ENCODE data around the gene LIFR. TPM values are rescaled to one million over a fixed set of nuclear protein-coding genes. Genes with fewer than 3 reads are reported as not detected.

Gene LIFR
- total and polyA plus RNA-seq, 7 donors: 0.23 to 79.6 (median 43.0) TPM

DNA sequence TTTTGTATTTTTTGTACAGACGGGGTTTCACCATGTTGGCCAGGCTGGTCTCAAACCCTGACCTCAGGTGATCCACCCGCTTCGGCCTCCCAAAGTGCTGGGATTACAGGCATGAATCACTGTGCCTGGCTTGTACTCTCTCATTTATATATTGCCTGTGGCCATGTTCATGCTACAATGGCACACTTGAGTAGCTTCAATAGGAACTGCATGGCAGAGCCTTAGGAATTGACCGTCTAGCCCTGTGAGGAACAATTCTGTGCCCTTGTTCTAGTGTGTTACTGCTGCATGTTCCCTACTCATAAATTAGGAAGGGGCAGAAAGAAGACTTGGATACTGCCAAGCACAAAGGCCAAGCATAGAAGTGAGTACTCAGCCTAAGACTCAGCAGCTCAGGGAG lies 104.2 kb downstream of the LIFR start:
- WGBS, 2 donors: 92 to 94% methylated on average over 4 of the region's 4 CpGs
- no peak for DNase-seq
- TF ChIP-seq EP300 (IDR thresholded peaks at IDR 0.05) (no peak), POLR2AphosphoS5 (IDR thresholded peaks at IDR 0.05) (no peak), POLR2A (IDR thresholded peaks at IDR 0.05) (no peak)
- TF ChIP-seq, protein P1, sequence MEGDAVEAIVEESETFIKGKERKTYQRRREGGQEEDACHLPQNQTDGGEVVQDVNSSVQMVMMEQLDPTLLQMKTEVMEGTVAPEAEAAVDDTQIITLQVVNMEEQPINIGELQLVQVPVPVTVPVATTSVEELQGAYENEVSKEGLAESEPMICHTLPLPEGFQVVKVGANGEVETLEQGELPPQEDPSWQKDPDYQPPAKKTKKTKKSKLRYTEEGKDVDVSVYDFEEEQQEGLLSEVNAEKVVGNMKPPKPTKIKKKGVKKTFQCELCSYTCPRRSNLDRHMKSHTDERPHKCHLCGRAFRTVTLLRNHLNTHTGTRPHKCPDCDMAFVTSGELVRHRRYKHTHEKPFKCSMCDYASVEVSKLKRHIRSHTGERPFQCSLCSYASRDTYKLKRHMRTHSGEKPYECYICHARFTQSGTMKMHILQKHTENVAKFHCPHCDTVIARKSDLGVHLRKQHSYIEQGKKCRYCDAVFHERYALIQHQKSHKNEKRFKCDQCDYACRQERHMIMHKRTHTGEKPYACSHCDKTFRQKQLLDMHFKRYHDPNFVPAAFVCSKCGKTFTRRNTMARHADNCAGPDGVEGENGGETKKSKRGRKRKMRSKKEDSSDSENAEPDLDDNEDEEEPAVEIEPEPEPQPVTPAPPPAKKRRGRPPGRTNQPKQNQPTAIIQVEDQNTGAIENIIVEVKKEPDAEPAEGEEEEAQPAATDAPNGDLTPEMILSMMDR (IDR thresholded peaks at IDR 0.05): no peak
- intact Hi-C loops (cut with DNase I): no loop called here
- no peak overlapping the region for H3K27ac ChIP-seq
- H3K36me3 ChIP-seq: no peaks in the 10 kb centered on the region
- H3K4me1 ChIP-seq: peaks cover 0 to 3% (median 0%) of the 10 kb centered on the region in 4 donors
- H3K4me3 ChIP-seq: no peak overlapping the region
- no peaks in the 10 kb centered on the region for H3K9me3 ChIP-seq
- no peaks in the 10 kb centered on the region for H3K27me3 ChIP-seq

DNA sequence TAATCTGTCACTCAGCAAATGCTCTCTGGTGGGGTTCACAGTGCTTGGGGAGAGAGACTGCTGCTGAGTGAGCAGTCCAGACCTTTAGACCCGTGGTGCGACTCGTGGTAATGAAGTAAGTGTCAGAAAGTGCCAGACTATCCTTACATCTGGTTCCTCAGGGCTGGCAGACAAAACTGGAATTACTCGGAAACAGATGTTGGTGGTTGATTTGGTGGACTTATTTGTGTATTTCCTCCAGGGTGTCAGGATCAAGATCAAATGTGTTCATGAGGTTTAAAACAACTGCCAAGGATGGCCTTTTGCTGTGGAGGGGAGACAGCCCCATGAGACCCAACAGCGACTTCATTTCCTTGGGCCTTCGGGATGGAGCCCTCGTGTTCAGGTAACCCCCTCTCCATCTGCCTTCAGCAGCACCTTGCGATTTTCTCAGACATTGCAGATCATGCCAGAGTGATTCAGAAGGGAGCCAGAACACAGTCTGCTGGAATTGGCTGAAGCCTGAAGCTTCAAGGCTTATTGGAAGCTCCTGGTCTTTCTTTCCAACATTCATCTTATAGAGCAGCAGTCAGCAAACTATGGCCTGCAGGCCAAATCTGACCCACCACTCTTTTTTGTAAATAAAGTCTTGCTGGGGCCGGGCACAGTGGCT lies 105.2 kb downstream of the LIFR start:
- Histone ChIP-seq H3K36me3 (no peaks in the 10 kb centered on the region), H3K9me3 (no peaks in the 10 kb centered on the region), H3K4me3 (no peak overlapping the region), H3K4me1 (peaks cover 0 to 3% (median 0%) of the 10 kb centered on the region in 4 donors), H3K27ac (no peak overlapping the region), H3K27me3 (no peaks in the 10 kb centered on the region)
- 78 to 81% methylated on average over 9 of the region's 9 CpGs for WGBS, 2 donors
- intact Hi-C loops (cut with DNase I): no loop called here
- no peak for DNase-seq
- no peak for TF ChIP-seq POLR2A (IDR thresholded peaks at IDR 0.05)
- no peak for TF ChIP-seq POLR2AphosphoS5 (IDR thresholded peaks at IDR 0.05)
- no peak for TF ChIP-seq EP300 (IDR thresholded peaks at IDR 0.05)
- TF ChIP-seq, protein P1 (IDR thresholded peaks at IDR 0.05): no peak

DNA sequence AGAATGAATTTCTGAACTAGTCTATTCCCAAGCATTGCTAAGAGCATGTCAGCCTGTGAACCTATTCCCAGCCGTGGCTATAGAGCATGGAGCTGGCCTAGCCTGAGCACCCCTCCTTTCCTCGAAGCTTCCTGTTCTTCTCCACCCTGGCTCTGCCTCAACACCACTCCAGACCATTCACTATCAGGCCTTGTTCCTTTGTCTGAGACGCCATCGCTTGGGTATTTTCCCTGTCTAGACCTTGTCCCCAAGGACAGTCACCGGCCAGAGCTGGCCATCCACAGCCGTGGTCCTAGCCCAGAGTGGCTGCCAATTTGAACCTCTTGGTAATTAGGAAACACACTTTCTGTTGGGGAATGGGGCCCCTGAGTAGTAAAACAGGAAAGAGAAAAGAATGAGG lies 105.8 kb downstream of the LIFR start:
- Histone ChIP-seq H3K27me3 (no peaks in the 10 kb centered on the region), H3K27ac (no peak overlapping the region), H3K36me3 (no peaks in the 10 kb centered on the region), H3K4me1 (peaks cover 0 to 3% (median 0%) of the 10 kb centered on the region in 4 donors), H3K4me3 (no peak overlapping the region), H3K9me3 (no peaks in the 10 kb centered on the region)
- WGBS, 2 donors: 82 to 87% methylated on average over 6 of the region's 6 CpGs
- intact Hi-C loops (cut with DNase I): no loop called here
- TF ChIP-seq POLR2AphosphoS5 (IDR thresholded peaks at IDR 0.05): no peak
- no peak for DNase-seq

DNA sequence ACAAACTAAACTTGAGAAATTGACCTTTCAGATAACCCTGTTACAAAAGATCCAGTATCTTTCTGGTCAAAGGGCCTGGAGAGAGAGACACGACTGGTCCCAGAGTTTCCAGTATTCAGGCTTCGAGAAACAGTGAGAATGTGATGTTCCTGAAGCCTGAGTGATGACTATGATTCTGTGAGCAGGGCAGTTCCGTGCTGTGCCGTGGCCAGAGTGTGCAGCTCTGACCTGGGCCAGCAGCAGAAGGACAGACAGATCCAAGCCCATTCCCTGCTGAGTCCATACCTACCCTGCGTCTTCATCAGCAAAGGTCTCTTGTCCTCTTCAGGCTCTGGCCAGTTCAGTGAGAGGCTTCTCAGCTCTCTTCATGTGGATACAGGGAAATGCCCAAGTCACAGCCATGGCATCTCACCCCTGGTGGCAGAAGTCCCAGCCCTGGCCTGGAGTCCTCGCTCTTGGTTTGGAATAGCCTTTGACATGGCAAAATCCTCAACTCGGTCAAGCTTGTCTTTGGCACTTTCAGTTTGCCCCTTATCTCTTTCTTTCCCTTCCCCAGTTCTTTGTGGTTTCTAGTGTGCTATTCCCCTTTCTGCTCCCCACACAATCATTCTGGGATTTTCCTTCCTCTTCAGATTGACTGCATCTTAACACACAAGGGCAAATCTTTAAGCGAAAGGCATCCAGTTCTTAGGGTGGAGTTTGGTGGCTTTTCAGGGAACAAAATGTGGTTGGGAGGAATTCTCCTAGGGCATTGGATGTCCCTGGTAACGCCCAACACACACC lies 107.7 kb downstream of the LIFR start:
- Histone ChIP-seq H3K27ac (peak overlapping the region in 1 of 4 donors; percentile 14), H3K9me3 (no peaks in the 10 kb centered on the region), H3K27me3 (no peaks in the 10 kb centered on the region), H3K4me3 (no peak overlapping the region), H3K36me3 (no peaks in the 10 kb centered on the region), H3K4me1 (peaks cover 0 to 3% (median 0%) of the 10 kb centered on the region in 4 donors)
- WGBS, 2 donors: 77 to 79% methylated on average over 9 of the region's 9 CpGs
- DNase-seq: no peak
- TF ChIP-seq POLR2A (IDR thresholded peaks at IDR 0.05): no peak
- TF ChIP-seq POLR2AphosphoS5 (IDR thresholded peaks at IDR 0.05): no peak
- TF ChIP-seq EP300 (IDR thresholded peaks at IDR 0.05): no peak
- TF ChIP-seq, protein P1 (IDR thresholded peaks at IDR 0.05): no peak
- intact Hi-C loops (cut with DNase I): loop anchor here (10.0 kb wide), 1 partner anchor 476 kb away; no protein-coding TSS in a partner anchor

DNA sequence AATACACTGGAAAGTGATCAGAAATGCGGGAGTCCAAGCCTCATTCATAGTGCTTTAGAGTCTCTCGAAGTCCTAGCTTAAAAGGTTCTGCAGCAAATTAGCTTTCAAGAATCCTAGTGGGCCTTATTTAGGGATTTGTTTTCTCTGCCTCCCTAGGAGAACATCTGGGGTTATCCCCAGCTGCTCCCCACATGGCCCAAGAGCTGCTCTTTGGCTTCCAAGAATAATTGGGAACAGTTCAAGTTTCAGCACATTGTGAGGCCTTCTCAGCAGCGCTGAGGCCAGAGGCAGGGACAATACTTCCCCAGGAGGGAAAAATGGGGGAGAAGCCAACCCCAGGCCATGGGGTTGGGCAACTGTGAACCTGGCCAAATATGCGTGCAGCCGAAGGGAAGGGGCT lies 108.7 kb downstream of the LIFR start:
- 53 to 85% methylated on average over 5 of the region's 5 CpGs for WGBS, 2 donors
- Histone ChIP-seq H3K4me1 (peaks cover 0 to 3% (median 0%) of the 10 kb centered on the region in 4 donors), H3K36me3 (no peaks in the 10 kb centered on the region), H3K9me3 (no peaks in the 10 kb centered on the region), H3K27ac (no peak overlapping the region), H3K4me3 (no peak overlapping the region), H3K27me3 (no peaks in the 10 kb centered on the region)
- TF ChIP-seq POLR2A (IDR thresholded peaks at IDR 0.05) (no peak), POLR2AphosphoS5 (IDR thresholded peaks at IDR 0.05) (peak in 3 of 4 donors; percentile 19)
- TF ChIP-seq, protein P1 (IDR thresholded peaks at IDR 0.05): no peak
- intact Hi-C loops (cut with DNase I): loop anchor here (10.0 kb wide), 1 partner anchor 477 kb away; no protein-coding TSS in a partner anchor
- DNase-seq: no peak

Data from sigmoid colon (tissue), 7 donors.